ENCODE data around the gene CD244. TPM values are rescaled to one million over a fixed set of nuclear protein-coding genes. Genes with fewer than 3 reads are reported as not detected.
"Not testable (repeated sequence)": the region's sequence is repeated elsewhere in the genome, so short reads cannot be mapped to it uniquely, and the experiment has no call there.

CD244 gene
- total RNA-seq, 1 experiment from 2014 or later: not detected

GRCh38 chr1:160797861-160798273, 64.8 kb downstream of the CD244 start:
- DNase-seq (ENCODE audit: low spot score): no peak
- in situ Hi-C loops (cut with HindIII; ENCODE audit: low sequenced_read_pairs): no loop called here

GRCh38 chr1:160797271-160797709, 65.4 kb downstream of the CD244 start:
- DNase-seq (ENCODE audit: low spot score): no peak
- in situ Hi-C loops (cut with HindIII; ENCODE audit: low sequenced_read_pairs): no loop called here

- DNase-seq (ENCODE audit: low spot score): no peak
- in situ Hi-C loops (cut with HindIII; ENCODE audit: low sequenced_read_pairs): no loop called here
Observed at GRCh38 chr1:160795951-160796383, 66.7 kb downstream of the CD244 start, which contains the start of gene LY9. Gene LY9, plus strand, starts transcription at chr1:160796174. Its CDS starts 14 bp downstream, at chr1:160796188.

- DNase-seq (ENCODE audit: low spot score): no peak
- in situ Hi-C loops (cut with HindIII; ENCODE audit: low sequenced_read_pairs): no loop called here
Observed at GRCh38 chr1:160794376-160794775, 68.3 kb downstream of the CD244 start.

- no peak for DNase-seq (ENCODE audit: low spot score)
- in situ Hi-C loops (cut with HindIII; ENCODE audit: low sequenced_read_pairs): no loop called here
Observed at GRCh38 chr1:160789702-160790611, 72.7 kb downstream of the CD244 start.

GRCh38 chr1:160789051-160789701, 73.5 kb downstream of the CD244 start:
- in situ Hi-C loops (cut with HindIII; ENCODE audit: low sequenced_read_pairs): no loop called here
- no peak for DNase-seq (ENCODE audit: low spot score)

GRCh38 chr1:160782988-160783765, 79.5 kb downstream of the CD244 start:
- in situ Hi-C loops (cut with HindIII; ENCODE audit: low sequenced_read_pairs); DNase-seq (ENCODE audit: low spot score): not testable (repeated sequence)

GRCh38 chr1:160781914-160782689, 80.6 kb downstream of the CD244 start:
- no peak for DNase-seq (ENCODE audit: low spot score)
- in situ Hi-C loops (cut with HindIII; ENCODE audit: low sequenced_read_pairs): no loop called here

- DNase-seq (ENCODE audit: low spot score): no peak
- in situ Hi-C loops (cut with HindIII; ENCODE audit: low sequenced_read_pairs): no loop called here
Observed at GRCh38 chr1:160781186-160781766, 81.4 kb downstream of the CD244 start.

GRCh38 chr1:160780398-160780755, 82.3 kb downstream of the CD244 start:
- in situ Hi-C loops (cut with HindIII; ENCODE audit: low sequenced_read_pairs): no loop called here
- DNase-seq (ENCODE audit: low spot score): no peak

Other genes with a start within 250 kb of the CD244 start
- gene SLAMF1, start 215.8 kb downstream of the CD244 start, total RNA-seq (2014; rRNA removed; shearing (Covaris generic)): not detected in 2 replicates
- gene CD48, start 151.1 kb downstream of the CD244 start, total RNA-seq (2014; rRNA removed; shearing (Covaris generic)): not detected in 2 replicates
- gene SLAMF7, start 123.6 kb downstream of the CD244 start, total RNA-seq (2014; rRNA removed; shearing (Covaris generic)): not detected in 2 replicates
- gene LY9, start 66.7 kb downstream of the CD244 start, total RNA-seq (2014; rRNA removed; shearing (Covaris generic)): not detected in 2 replicates
- gene ITLN1, start 22.3 kb upstream of the CD244 start, total RNA-seq (2014; rRNA removed; shearing (Covaris generic)): not detected in 2 replicates
- not detected in 2 replicates for gene ITLN2, start 91.9 kb upstream of the CD244 start, total RNA-seq (2014; rRNA removed; shearing (Covaris generic))
- 47.6 and 60.7 TPM in 2 replicates for gene F11R, start 158.3 kb upstream of the CD244 start, total RNA-seq (2014; rRNA removed; shearing (Covaris generic))
- gene TSTD1, start 176.1 kb upstream of the CD244 start, total RNA-seq (2014; rRNA removed; shearing (Covaris generic)): not detected in 2 replicates
- gene USF1, start 183.1 kb upstream of the CD244 start, total RNA-seq (2014; rRNA removed; shearing (Covaris generic)): 95.1 and 108 TPM in 2 replicates
- gene ARHGAP30, start 207.0 kb upstream of the CD244 start, total RNA-seq (2014; rRNA removed; shearing (Covaris generic)): 0.10 TPM in 1 of 2 replicates, not detected in the other
- gene NECTIN4, start 226.7 kb upstream of the CD244 start, total RNA-seq (2014; rRNA removed; shearing (Covaris generic)): 0.80 and 2.4 TPM in 2 replicates
- gene KLHDC9, start 235.5 kb upstream of the CD244 start, total RNA-seq (2014; rRNA removed; shearing (Covaris generic)): 6.3 and 7.1 TPM in 2 replicates

Measured in G401 (cell line).